Fibroblast of lung (primary cell): ENCODE results near the gene MYO7A. TPM values are rescaled to one million over a fixed set of nuclear protein-coding genes. Genes with fewer than 3 reads are reported as not detected.

Experiments
- DNase-seq, 2 donors: peaks; one replicate each; pipeline versions ENCODE4 v3.0.0 to v3.0.0-alpha.2; 2010; ENCODE audit warnings: low read depth in 2 of 2
- H2AFZ ChIP-seq: 2 replicates; pipeline ENCODE4 v1.5.1; 2012; ENCODE audit warnings: low read length, control low read depth, inconsistent platforms
- H3K27ac ChIP-seq: 2 replicates; pipeline ENCODE4 v1.5.1; 2011; ENCODE audit warnings: low read length, control low read depth; ENCODE audit not compliant: insufficient read depth
- H3K27me3 ChIP-seq: 2 replicates; pipeline ENCODE4 v1.5.1; 2011; ENCODE audit warnings: mild to moderate bottlenecking, low read length; ENCODE audit not compliant: control insufficient read depth, insufficient read depth
- H3K36me3 ChIP-seq: 2 replicates; pipeline ENCODE4 v1.5.1; 2011; ENCODE audit warnings: low read length; ENCODE audit not compliant: control insufficient read depth, insufficient read depth
- H3K4me1 ChIP-seq: 2 replicates; pipeline ENCODE4 v1.5.1; 2011; ENCODE audit warnings: low read length; ENCODE audit not compliant: control insufficient read depth, insufficient read depth; ENCODE audit errors: extremely low read depth
- H3K4me2 ChIP-seq: 2 replicates; pipeline ENCODE4 v1.5.1; 2011; ENCODE audit warnings: low read length, control low read depth; ENCODE audit not compliant: insufficient read depth; ENCODE audit errors: extremely low read depth
- H3K4me3 ChIP-seq, 4 experiments: fragments of 200-600 bp in 1 of 4; sonication (generic) in 1 of 4; replicated peaks in 1 of 4; 2 replicates each; pipeline ENCODE4 v1.5.1; 2011 to 2016; ENCODE audit warnings: low read length in 4 of 4, low read depth in 3 of 4, mild to moderate bottlenecking in 3 of 4, control low read depth in 2 of 4, inconsistent platforms in 1 of 4, mixed read lengths in 1 of 4; ENCODE audit not compliant: insufficient read depth in 1 of 4; ENCODE audit errors: control extremely low read depth in 1 of 4
- H3K79me2 ChIP-seq: 2 replicates; pipeline ENCODE4 v1.5.1; 2012; ENCODE audit warnings: mild to moderate bottlenecking, low read length, inconsistent platforms; ENCODE audit not compliant: control insufficient read depth, insufficient read depth
- H3K9ac ChIP-seq: 2 replicates; pipeline ENCODE4 v1.5.1; 2011; ENCODE audit warnings: mild to moderate bottlenecking, low read length, control low read depth; ENCODE audit not compliant: insufficient read depth
- H3K9me3 ChIP-seq: 2 replicates; pipeline ENCODE4 v1.5.1; 2012; ENCODE audit warnings: low read depth, low read length; ENCODE audit not compliant: control insufficient read depth, insufficient read depth
- H4K20me1 ChIP-seq: 2 replicates; pipeline ENCODE4 v1.5.1; 2011; ENCODE audit warnings: low read length; ENCODE audit not compliant: control insufficient read depth, insufficient read depth; ENCODE audit errors: extremely low read depth
- EZH2 ChIP-seq: IDR thresholded peaks from 2 replicates; pipeline ENCODE4 v1.5.1; 2012; ENCODE audit warnings: low read length, control low read depth, mild to moderate bottlenecking; ENCODE audit errors: missing control alignments
- polyA plus RNA-seq, 2 donors: library from polyadenylated mRNA; depleted of rRNA in 1 of 2; stranded (reverse) in 1 of 2; unstranded in 1 of 2; fragments of >200 nt; gene quantifications; 2 replicates each; pipeline ENCODE4 v1.2.1, GENCODE V29; 2011 to 2012; ENCODE audit warnings: missing spikeins in 1 of 2
- total RNA-seq: library from RNA; depleted of rRNA; stranded (reverse); fragments of >200 nt; gene quantifications from 2 replicates; pipeline ENCODE4 v1.2.1, GENCODE V29; 2014
- TF ChIP-seq, protein P1 (sequence below), 2 donors: IDR thresholded peaks in 1 of 2; conservative IDR thresholded peaks in 1 of 2; 1 replicate in 1 of 2; 2 replicates in 1 of 2; pipeline ENCODE4 v1.5.1; 2011 to 2012; ENCODE audit warnings: low read length in 2 of 2, control low read depth in 1 of 2, inconsistent platforms in 1 of 2, low read depth in 1 of 2, mild to moderate bottlenecking in 1 of 2

The MYO7A gene
- total and polyA plus RNA-seq, 2 donors (not counting 1 experiment from before 2014, with no cell fraction given) = 0.01 to 0.33 TPM

DNA sequence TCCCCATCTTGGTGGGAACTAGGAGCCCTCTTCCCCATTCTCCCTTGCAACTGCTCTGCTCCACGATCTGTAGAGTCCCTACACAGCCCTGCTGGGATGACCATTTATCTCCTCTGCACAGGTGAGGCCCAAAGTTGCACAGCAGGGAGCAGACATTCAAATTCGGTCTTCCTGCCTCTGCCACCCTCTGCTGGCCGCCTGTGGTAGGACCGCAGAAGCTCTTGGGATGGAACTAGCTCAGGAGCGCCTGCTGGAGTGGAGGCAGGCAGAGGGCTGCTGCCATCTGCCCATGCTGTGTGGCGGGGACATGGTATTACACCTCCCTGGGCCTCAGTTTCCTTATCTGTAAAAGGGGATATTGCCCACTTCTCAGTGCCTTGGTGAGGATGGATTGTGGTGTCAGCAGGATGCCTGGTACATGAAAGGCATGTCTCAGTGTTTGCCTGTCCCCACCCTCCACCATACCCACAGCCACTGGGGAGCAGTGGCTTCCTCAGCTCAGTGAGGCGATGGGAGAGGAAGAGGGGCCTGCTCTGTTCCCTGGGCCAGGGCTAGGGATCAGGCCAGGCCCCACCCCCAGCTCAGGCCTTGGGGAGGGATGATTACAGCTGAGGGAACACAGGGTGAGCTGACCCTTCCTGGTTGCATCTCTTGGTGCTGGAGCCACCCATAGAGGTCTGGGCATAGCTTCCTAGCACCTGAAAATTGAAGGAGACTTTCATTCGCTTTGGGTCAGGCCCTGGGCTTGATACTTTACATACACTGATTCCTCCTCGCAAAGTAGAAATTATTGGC lies 36.7 kb upstream of the MYO7A start:
- Histone ChIP-seq H3K4me2 (no peak overlapping the region), H2AFZ (no peak overlapping the region), H3K27ac (no peak overlapping the region), H3K27me3 (no peaks in the 10 kb centered on the region), H3K9me3 (no peaks in the 10 kb centered on the region), H4K20me1 (no peaks in the 10 kb centered on the region), H3K4me1 (no peaks in the 10 kb centered on the region), H3K79me2 (no peaks in the 10 kb centered on the region), H3K9ac (no peak overlapping the region), H3K4me3 (no peak overlapping the region), H3K36me3 (peaks cover 1% of the 10 kb centered on the region)
- peak; percentile 57 to 71 for DNase-seq
- TF ChIP-seq EZH2 = no peak
- TF ChIP-seq, protein P1, sequence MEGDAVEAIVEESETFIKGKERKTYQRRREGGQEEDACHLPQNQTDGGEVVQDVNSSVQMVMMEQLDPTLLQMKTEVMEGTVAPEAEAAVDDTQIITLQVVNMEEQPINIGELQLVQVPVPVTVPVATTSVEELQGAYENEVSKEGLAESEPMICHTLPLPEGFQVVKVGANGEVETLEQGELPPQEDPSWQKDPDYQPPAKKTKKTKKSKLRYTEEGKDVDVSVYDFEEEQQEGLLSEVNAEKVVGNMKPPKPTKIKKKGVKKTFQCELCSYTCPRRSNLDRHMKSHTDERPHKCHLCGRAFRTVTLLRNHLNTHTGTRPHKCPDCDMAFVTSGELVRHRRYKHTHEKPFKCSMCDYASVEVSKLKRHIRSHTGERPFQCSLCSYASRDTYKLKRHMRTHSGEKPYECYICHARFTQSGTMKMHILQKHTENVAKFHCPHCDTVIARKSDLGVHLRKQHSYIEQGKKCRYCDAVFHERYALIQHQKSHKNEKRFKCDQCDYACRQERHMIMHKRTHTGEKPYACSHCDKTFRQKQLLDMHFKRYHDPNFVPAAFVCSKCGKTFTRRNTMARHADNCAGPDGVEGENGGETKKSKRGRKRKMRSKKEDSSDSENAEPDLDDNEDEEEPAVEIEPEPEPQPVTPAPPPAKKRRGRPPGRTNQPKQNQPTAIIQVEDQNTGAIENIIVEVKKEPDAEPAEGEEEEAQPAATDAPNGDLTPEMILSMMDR (conservative IDR thresholded peaks at IDR 0.05 in 1 of 2, IDR thresholded peaks at IDR 0.05 in 1 of 2; ENCODE audit: low read depth in 1 of 2, low read length in 2 of 2) = peak; percentile 83 to 95

DNA sequence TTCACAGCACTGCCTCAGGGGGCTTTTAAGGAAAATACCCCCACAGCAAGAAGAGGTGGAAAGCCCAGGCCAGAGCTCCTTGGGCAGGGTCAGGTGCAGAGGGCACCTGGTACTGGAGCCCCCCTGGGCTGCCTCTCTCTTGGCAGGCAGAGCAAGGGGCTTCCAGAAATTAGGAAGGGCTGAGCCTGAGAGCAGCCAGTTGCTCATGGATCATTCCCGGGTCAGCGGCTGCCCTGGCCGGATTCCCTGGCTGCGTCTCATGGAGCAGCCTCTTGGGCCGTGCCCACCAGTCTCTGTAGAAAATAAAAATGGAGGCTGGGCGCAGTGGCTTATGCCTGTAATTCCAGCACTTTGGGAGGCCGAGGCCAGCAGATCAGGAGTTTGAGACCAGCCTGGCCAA lies 35.7 kb upstream of the MYO7A start:
- no peak overlapping the region for H3K4me2 ChIP-seq
- peaks cover 1% of the 10 kb centered on the region for H3K36me3 ChIP-seq
- H3K9ac ChIP-seq = no peak overlapping the region
- no peaks in the 10 kb centered on the region for H3K9me3 ChIP-seq
- H3K79me2 ChIP-seq = no peaks in the 10 kb centered on the region
- no peak overlapping the region for H3K27ac ChIP-seq
- no peaks in the 10 kb centered on the region for H3K27me3 ChIP-seq
- H4K20me1 ChIP-seq = no peaks in the 10 kb centered on the region
- no peaks in the 10 kb centered on the region for H3K4me1 ChIP-seq
- H3K4me3 ChIP-seq = no peak overlapping the region
- TF ChIP-seq EZH2 = no peak
- TF ChIP-seq, protein P1 (conservative IDR thresholded peaks at IDR 0.05 in 1 of 2, IDR thresholded peaks at IDR 0.05 in 1 of 2; ENCODE audit: low read depth in 1 of 2, low read length in 2 of 2) = no peak
- no peak for DNase-seq
- H2AFZ ChIP-seq = no peak overlapping the region

GRCh38 chr11:77093056-77093891 lies 34.8 kb upstream of the MYO7A start:
- no peaks in the 10 kb centered on the region for H3K79me2 ChIP-seq
- H3K9me3 ChIP-seq = no peaks in the 10 kb centered on the region
- no peak overlapping the region for H3K27ac ChIP-seq
- DNase-seq = no peak
- H3K36me3 ChIP-seq = peaks cover 1% of the 10 kb centered on the region
- H4K20me1 ChIP-seq = no peaks in the 10 kb centered on the region
- no peak overlapping the region for H3K4me3 ChIP-seq
- no peak for TF ChIP-seq EZH2
- TF ChIP-seq, protein P1 (conservative IDR thresholded peaks at IDR 0.05 in 1 of 2, IDR thresholded peaks at IDR 0.05 in 1 of 2; ENCODE audit: low read depth in 1 of 2, low read length in 2 of 2) = no peak
- H3K4me1 ChIP-seq = no peaks in the 10 kb centered on the region
- no peak overlapping the region for H2AFZ ChIP-seq
- H3K4me2 ChIP-seq = no peak overlapping the region
- H3K9ac ChIP-seq = no peak overlapping the region
- no peaks in the 10 kb centered on the region for H3K27me3 ChIP-seq
